Measurements from ENCODE around the gene NOTO.
"Not testable (repeated sequence)": the region's sequence is repeated elsewhere in the genome, so short reads cannot be mapped to it uniquely, and the experiment has no call there.

The NOTO gene

DNA sequence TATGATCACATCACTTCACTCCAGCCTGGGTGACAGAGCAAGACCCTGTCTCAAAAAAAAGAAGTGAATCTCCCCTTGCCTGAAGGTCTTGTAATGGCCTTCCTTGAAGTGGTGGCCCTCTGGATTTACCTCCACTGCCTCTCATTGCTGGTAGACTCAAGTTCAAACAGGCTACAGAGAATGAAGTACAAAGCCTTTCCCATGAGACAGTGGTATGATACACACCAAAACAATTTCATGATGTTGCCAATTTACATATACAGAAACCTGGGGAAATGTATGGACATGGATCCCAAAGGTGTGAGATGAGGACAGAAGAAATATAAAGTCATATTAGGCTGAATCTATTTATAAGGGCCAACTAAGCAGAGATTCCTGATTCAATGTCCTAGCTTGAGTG, 4.8 kb upstream of the NOTO start:
- no peak for DNase-seq (ENCODE audit: low read depth in 2 of 2, low spot score in 1 of 2)

GRCh38 chr2:73200281-73200680, 2.1 kb upstream of the NOTO start:
- not testable (repeated sequence) for DNase-seq (ENCODE audit: low read depth in 2 of 2, low spot score in 1 of 2)

GRCh38 chr2:73203055-73203681, 794 bp downstream of the NOTO start:
- no peak for DNase-seq (ENCODE audit: low read depth in 2 of 2, low spot score in 1 of 2)

DNA sequence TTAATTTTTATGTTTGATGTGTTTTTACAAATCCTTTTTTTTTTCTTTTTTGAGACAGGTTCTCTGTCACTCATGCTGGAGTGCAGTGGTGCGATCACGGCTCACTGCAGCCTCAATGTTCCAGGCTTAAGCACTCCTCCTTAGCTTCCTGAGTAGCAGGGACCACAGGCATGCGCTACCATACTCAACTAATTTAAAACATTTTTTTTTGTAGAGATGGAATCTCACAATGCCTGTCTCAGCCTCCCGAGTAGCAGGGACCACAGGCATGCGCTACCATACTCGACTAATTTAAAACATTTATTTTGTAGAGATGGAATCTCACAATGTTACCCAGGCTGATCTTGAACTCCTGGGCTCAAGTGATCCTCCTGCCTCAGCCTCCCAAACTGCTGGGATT, 3.2 kb downstream of the NOTO start:
- no peak for DNase-seq (ENCODE audit: low read depth in 2 of 2, low spot score in 1 of 2)

- DNase-seq (ENCODE audit: low read depth in 2 of 2, low spot score in 1 of 2): no peak
Observed at GRCh38 chr2:73208258-73208657, 5.9 kb downstream of the NOTO start.

GRCh38 chr2:73210019-73210418, 7.6 kb downstream of the NOTO start:
- no peak for DNase-seq (ENCODE audit: low read depth in 2 of 2, low spot score in 1 of 2)

- DNase-seq (ENCODE audit: low read depth in 2 of 2, low spot score in 1 of 2): no peak
Observed at GRCh38 chr2:73210696-73211095, 8.3 kb downstream of the NOTO start.

- no peak for DNase-seq (ENCODE audit: low read depth in 2 of 2, low spot score in 1 of 2)
Observed at GRCh38 chr2:73212098-73212447, 9.7 kb downstream of the NOTO start.

DNA sequence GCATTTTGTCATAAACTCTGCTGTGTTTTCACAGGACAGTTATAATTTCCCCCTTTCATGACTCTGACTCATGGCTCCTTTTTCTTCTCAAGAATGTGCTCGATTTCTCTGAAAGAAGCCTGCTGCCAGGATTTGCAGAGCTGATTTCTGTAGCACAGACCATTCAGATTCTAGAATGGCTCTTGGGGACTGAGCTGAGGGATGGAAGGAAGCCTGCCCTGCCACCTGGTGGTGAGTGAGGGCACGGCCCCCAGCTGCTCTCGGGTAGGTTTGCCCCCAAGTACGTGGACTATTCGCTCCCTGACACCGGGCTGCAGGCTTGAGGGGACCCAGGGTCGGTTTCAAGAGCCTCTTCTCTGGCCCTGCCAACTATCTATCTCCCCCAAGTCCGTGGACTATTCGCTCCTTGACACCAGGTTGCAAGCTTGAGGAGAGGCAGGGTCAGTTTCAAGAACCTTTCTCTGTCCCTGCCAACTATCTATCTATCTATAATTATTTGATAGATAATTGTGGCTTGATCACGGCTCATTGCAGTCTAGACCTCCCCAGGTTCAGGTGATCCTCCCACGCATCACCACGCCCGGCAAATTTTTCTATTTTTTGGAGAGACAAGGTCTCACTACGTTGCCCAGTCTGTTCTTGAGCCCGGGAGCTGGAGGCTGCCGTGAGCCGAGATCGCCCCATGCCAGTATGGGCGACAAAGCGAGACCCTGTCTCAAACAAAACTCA, 10.2 kb downstream of the NOTO start:
- DNase-seq (ENCODE audit: low read depth in 2 of 2, low spot score in 1 of 2): peak; percentile 46 to 52

- DNase-seq (ENCODE audit: low read depth in 2 of 2, low spot score in 1 of 2): peak; percentile 81 to 86
Observed at GRCh38 chr2:73214120-73215035, 12.0 kb downstream of the NOTO start, which contains the start of gene SMYD5. TSS of gene SMYD5 (plus strand) at chr2:73214245. CDS start at chr2:73214267, 22 bp downstream.

DNA sequence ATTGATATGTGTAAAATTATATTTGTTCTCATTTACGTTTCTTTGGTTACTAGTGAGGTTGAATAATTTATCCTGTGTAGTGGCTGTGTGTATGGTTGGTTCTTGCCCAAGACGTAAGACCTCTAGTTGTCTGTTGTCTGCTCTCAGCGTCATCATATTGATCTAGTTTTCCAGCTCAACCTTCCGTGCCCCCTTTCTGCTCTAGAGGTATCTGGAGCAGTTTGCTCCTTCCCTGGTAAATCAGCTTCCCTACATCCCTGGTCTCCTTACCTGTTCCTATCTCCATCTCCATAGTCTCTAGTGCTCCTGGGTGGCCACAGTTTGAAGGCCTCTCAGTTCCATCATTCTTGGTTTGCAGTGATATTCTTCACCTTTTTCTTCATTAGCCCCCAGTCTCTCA, 12.9 kb downstream of the NOTO start:
- no peak for DNase-seq (ENCODE audit: low read depth in 2 of 2, low spot score in 1 of 2)

- no peak for DNase-seq (ENCODE audit: low read depth in 2 of 2, low spot score in 1 of 2)
Observed at GRCh38 chr2:73217160-73217559, 14.8 kb downstream of the NOTO start.

DNA sequence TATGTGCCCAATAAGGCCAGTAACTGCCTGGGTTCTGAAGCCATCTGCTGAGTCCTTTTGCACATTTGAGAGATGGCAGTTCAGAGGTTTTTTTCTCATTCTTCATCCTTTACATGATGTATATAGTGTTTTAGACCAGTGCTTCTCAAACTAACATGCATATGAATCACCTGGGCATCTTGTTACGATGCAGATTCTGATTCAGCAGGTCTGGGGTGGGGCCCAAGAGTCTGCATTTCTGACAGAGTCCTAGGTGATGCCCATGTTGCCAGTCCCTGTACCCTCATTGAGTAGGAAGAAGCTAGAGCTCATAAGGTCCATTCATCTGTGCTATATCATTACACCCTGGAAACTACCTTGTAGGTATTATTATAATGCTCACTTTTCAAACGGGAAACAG, 15.5 kb downstream of the NOTO start:
- no peak for DNase-seq (ENCODE audit: low read depth in 2 of 2, low spot score in 1 of 2)

DNA sequence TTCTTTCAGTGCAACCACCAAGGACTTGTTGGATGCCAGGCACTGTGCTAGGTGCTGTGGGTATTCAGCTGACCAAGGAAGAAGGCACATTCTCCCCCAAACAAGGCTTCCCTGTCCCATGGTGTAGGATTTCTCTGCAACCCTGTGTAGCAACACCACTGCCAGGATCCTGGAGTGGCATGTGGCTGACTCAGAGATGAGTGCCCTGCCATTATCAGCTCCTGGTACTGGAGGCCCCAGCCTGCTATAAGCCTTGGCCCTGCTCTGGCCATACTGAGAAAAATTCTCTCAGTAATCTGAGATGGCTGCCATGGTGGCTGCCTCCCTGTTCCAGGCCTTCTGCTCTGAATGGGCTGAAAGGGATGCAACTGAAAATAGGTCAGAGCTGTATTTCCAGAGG, 15.9 kb downstream of the NOTO start:
- DNase-seq (ENCODE audit: low read depth in 2 of 2, low spot score in 1 of 2): no peak

- DNase-seq (ENCODE audit: low read depth in 2 of 2, low spot score in 1 of 2): no peak
Observed at GRCh38 chr2:73223821-73224220, 21.4 kb downstream of the NOTO start.

DNA sequence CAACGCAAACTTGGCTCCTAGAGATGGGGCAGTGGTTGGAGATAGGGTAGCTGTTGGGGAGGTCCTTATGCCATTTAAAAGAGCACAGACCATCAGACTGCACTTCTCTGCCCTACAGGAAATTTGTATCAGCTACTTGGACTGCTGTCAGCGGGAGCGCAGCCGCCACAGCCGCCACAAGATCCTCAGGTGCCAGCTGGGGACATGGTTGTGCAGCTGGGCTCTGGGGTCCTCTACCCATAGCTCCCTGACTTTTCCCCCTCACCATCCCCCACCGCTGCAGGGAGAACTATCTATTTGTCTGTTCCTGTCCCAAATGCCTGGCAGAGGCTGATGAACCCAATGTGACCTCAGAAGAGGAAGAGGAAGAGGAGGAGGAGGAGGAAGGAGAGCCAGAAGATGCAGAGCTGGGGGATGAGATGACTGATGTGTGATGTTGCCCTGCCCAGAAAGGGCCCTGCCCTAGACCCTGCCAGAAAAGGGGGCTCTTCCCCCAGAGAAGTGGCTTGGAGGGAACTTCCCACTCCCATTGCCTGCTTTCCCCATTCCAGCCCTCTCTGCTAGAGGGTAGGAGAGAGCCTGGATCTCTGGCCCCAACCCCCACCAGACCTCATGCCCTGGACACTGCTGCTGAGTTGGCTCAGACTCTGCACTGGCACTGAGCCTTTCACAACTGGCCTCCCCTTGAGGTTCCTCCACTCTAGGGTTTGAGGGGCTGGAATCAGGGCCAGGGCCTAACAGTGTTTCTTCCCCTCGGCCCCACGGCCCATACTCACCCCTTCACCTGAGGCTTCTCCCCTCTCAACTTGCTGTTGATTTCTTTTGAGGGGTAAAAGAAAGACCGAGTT, 23.4 kb downstream of the NOTO start:
- no peak for DNase-seq (ENCODE audit: low read depth in 2 of 2, low spot score in 1 of 2)

GRCh38 chr2:73227086-73227485, 24.7 kb downstream of the NOTO start:
- no peak for DNase-seq (ENCODE audit: low read depth in 2 of 2, low spot score in 1 of 2)

GRCh38 chr2:73228631-73229030, 26.3 kb downstream of the NOTO start:
- DNase-seq (ENCODE audit: low read depth in 2 of 2, low spot score in 1 of 2): no peak

- DNase-seq (ENCODE audit: low read depth in 2 of 2, low spot score in 1 of 2): no peak
Observed at GRCh38 chr2:73232403-73233153, 30.2 kb downstream of the NOTO start.

Data from stimulated activated CD8-positive, alpha-beta memory T cell treated with anti-CD3 and anti-CD28 coated beads, Interleukin-4, amount 100 ng/mL, for 4 hours (primary cell).